HG03097 (cell line): Measurements from ENCODE around the gene VAPB.

Experiments used
- ATAC-seq: cut with Tn5 transposase; IDR thresholded peaks from one replicate; pipeline ENCODE4 v1.9.1; 2021; ENCODE audit not compliant: unreplicated experiment, low FRiP score

Gene VAPB

DNA sequence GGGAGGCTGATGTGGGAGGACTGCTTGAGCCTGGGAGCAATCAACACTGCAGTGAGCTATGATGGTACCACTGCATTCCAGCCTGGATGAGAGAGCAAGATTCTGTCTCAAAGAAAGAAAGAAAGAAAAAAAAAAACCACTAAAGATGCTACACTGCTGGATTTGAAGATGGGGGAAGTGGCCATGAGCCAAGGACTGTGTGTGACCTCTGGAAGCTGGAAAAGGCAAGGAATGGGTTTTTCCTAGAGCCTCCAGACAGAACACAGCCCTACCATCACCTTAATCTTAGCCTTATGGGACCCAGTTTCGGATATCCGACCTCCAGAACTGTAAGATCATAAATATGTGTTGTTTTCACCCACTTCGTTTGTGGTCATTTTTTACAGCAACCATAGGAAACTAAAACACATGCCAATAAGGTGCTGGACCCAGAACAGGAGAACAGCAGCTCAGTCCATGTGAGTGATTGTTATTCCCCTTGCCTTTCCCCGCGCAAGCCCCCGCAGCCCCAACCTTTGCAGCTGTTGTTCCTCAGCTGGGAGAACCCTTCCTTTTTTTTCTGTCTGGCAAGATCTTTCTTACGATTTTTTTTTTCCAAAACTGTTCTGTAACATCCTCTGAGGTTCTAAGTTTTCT lies 11.1 kb upstream of the VAPB start:
- no peak for ATAC-seq

DNA sequence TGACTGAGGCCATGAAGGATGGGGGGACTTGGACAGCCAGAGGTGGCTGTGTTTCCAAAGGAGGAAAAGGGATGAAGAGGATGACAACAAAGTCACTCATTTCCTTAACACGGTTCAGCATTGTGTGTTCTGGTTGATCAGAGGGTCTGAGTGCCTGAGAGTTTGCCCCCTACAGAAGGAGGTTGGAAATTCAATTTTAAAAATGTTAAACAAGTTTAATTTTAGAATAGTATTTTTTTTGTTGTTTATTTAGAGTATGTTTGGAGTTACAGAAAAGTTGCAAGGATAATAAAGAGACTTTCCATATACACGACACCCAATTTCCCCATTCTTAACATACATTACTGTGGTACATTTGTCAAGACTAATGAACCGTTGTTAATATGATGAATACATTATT lies 10.3 kb upstream of the VAPB start:
- no peak for ATAC-seq

DNA sequence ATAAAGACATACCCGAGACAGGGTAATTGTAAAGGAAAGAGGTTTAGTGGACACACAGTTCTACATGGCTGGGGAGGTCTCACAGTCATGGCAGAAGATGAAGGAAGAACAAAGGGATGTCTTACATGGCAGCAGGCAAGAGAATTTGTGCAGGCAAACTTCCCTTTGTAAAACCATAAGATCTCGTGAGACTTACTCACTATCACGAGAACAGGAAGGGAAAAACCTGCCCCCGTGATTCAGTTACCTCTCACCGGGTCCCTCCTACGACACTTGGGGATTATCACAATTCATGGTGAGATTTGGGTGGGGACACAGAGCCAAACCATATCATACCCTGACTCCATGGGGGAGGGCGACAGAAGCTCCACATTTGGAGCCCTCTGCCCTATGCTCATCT lies 7.4 kb upstream of the VAPB start:
- ATAC-seq: no peak

DNA sequence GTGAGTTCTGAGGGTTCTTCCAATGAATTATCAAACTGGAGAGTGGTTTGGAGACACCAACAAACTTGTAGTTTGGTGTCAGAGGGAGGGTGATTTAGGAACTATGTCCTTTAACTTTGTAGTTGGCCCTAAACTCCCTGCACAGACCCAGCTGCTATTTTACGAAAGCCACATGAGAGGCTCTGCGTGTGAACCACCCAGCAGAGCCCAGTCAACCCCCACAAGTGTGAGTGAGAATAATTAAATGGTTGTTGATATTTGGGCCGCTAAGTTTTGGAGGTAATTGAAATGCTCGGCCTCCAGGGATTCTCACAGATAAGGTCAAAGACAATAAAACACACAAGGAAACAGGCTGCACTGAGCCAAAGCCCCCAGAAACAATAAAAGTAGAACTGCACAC lies 6.9 kb upstream of the VAPB start:
- no peak for ATAC-seq

DNA sequence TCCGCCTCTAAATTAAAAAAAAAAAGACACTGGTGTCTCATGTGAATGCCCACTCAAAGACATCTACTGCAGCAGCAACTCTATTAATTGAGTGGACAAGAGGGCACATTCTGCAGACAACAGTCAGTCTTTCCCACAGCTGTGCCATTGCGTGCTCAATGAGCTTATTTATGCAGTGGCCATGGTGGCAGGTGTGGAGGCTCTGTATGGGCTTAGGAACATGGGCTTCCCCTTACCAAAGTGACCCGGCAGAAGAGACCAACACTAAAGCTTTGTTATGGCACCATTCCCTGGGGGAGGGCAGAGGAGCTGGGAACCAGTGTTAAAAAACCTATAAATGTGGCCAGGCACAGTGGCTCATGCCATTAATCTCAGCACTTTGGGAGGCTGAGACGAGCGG lies 4.2 kb upstream of the VAPB start:
- ATAC-seq: no peak

DNA sequence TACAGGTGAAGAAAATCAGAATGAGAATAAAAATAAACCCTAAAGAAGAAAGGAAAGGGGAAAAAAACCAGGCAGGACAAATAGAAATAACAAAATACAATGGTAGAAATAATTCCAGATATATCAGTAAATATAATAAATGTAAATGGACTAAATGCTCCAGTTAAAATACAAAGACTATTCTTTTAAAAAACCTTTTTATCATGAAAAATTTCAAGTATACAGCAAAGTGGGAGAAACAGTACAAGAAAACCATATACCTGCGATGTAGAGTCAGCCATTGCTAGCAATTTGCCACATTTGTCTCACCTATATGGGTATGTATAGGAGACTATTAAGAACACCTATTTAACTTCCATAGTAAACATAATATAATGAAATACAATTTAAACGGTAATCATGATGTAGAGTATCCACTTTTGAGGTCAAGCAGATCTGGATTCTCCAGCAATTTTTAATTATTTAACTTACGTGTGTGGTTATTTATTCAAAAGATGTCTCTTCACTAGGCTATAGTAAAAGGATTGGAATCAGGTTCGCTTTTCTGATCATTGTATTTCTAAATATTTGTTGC lies 914 bp upstream of the VAPB start:
- no peak for ATAC-seq

DNA sequence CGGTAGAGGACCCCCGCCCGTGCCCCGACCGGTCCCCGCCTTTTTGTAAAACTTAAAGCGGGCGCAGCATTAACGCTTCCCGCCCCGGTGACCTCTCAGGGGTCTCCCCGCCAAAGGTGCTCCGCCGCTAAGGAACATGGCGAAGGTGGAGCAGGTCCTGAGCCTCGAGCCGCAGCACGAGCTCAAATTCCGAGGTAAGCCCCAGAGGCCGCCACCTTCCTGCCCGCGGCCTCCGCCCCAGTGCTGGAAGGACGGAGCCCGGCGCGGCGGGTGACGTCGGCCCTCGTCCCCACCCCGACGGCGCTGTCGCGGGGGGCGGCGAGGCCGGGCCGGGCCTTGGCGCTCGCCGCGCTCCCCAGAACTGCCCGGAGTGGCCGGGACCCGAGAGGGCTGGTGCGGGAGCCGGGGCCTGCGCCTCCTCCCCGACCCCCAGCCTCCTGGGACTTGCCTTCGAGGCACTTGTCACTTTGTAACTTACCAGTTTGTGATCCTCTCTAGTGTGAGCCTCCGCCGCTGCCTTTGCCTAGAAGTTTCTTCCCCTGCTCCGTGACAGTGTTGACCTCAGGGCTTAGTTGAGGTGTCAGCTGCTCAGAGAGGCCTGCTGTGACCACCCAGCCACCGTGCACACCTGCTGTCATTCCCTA lies 417 bp downstream of the VAPB start:
- peak; percentile 24 for ATAC-seq

DNA sequence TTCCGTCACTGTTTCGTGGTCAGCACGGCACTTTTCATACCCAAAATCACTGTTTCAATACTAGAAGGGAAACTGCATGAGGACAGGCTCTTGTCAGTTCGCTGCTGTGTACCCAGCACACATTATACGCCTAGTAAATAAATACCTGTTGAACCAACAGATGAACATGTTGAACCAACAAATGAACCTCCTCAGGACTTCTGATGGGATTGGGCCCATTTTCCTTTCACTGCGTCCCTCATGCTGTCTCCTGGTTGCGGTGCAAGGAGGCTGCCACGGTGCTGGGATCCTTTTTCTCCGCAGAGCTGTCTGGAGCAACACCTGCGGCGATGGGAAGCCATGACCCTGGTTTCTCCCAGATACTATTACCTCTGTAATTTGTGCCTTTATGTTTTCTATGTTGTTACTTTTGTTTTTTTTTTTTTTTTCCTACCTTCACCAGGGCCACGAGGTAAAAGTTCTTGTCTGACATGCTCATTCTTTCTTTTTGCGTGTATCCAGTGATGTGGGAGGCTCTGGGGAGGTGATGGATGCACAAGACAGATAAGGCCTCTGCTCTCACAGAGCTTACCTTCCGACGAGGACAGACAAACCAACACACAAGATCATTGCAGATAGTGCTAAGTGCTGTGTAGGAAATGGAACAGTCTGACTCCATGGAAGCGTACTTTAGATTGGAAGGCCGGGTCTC lies 1.1 kb downstream of the VAPB start:
- ATAC-seq: no peak

DNA sequence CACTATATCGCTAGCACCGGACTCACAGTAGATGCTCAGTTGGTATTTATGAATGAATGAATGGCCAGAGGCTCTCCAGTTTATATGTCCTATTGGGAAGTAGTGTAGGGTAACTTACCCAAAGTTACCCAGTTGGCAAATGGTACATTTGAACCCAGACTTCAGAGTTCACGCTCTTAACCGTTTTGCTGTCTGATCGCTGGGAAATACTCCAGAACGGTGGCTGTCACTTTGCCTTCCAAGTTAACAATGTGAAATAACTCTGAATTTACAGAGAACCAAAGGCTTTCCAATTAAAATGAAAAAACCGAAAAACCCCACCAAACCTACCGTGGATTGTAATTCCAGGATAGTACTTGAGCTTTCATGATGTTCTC lies 1.6 kb downstream of the VAPB start:
- no peak for ATAC-seq

DNA sequence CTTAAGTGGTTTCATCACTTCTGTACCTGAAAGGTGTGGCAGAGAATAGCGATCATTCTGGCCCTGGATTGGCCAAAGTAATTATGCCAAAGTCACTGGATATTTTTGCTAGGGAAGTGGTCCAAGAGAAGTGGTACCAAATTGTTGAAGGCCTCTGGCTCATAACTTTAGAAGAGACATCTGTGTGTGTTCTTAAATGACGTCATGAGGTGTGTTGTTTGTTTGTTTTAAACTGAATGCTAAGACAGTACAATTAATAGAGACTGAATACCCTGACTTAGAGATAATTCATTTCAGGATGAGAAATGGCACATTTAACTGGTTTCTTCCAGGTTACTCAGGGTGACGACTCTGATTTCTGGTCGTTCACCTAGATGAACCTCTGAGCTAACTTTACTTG lies 3.3 kb downstream of the VAPB start:
- no peak for ATAC-seq

DNA sequence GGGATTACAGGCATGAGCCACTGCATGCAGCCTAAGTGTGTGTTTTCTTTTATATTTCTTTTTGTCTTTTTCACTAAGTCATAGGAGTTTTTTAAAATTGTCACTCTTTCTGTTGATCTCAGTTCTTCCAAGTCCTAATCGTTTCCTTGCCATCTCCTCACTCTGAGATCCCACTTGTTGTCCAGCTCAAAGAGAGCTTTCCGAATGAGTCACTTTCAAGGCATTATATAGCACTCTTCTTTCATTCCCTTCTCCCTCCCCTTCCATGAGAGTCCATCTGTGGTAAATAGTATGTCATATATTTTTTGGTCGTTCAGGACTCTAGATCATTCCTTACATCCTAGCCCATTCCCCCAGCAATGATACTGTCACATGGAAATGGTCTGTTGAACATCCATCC lies 4.3 kb downstream of the VAPB start:
- no peak for ATAC-seq

DNA sequence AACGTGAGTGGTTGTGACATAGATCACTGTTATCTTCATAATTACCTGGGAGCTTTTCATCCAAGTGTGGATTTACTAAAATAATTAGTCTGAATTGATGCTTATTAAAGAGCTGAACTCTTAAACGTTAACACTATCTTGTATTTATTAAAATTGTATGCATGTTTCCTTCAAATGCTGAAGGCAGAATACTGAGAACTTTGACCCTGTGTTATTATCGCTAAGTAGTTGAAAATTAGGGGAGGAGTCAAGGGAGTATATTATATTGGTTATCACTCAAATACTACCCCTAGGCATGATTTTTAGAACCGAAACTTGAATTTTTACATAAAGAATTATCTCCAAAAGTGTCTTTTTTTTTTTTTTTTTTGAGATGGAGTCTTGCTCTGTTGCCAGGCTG lies 5.8 kb downstream of the VAPB start:
- no peak for ATAC-seq

DNA sequence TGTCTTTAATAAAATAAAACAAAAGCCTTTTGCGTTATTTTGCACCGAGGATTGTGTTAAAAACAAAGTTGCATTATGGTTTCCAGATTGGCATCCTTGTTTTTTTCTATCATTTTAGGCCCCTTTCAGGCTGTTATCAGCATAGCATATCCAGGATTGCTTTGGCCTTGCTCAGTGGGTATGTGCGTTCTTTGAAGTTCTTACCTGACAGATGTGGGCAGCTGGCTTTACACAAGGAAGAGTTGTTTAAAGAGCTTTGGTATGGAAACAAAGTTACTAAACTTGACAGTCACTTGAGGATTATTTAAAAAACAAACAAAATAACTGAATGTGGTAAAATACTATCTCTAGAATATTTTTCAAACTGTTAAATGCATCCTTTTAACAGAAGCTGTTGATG lies 6.6 kb downstream of the VAPB start:
- ATAC-seq: no peak

DNA sequence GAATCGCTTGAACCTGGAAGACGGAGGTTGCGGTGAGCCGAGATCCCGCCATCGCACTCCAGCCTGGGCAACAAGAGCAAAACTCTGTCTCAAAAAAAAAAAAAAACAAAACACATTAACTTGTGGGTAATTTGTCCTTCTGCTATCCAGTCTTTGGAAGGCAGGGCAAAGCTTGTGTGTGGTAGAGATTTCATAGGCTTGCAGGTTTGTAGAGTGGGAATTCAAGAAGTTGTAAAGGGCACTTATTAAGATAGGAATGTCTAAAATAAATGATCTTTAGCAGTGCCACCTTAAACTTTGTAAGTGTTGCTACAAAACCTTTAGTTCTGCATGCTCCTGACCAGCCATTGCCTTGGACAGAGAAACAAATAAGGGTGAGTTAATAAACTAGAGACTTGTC lies 8.4 kb downstream of the VAPB start:
- no peak for ATAC-seq

DNA sequence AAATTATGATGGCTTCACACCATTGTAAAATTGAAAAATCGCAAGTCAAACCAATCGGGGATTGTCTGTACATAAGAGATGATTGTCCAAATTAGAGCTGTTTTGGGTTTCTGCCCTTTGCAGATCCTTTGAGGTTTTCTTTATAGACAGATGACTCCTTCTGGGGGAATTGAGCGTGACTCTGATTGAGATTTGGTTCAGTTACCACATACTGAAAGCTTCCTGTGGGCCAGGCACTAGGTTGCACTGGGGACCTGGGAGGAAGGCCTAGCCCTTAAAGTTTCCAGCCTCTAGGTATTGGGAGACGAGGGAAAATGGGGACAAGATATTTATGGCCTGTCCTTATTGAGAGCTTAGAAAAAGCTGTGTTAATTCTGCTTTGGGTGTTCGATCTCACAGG lies 9.2 kb downstream of the VAPB start:
- no peak for ATAC-seq

DNA sequence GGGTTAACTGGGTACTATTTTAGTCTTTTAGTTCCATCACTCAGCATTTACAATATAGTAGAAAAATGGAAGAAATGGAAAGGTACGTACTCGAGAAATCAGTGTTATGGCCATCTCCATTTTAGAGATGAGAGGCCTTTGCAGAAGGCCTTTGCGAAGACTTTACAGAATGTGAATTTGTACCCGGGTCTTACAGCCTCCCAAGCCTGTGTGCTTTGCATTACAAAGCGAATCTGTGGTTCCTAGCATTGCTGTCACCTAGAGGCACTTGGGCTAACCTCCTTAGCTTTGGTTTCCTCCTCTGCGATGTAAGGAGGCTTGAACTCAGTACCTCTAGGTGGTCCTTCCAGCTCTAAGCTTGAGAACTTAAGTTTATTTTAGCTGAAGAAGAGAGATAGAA lies 10.9 kb downstream of the VAPB start:
- ATAC-seq: no peak

DNA sequence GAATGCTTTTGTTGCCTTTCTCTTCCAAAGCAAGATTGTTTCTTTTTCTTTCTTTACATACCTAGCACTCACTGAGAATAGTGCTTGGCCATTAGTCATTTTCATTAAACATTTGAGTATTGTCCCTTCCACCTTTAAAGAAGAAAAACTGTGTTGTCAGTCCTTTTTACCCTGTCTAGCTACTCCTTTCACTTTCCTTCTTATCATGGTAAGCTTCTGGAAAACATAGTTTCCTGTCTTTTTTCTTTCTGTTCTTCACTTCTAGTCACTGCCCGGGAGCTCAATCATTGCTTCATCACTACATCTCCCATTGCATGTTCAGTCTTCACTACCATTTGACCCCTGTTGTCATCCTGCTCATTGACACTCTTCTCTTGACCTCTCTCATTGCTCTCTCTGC lies 12.1 kb downstream of the VAPB start:
- no peak for ATAC-seq

DNA sequence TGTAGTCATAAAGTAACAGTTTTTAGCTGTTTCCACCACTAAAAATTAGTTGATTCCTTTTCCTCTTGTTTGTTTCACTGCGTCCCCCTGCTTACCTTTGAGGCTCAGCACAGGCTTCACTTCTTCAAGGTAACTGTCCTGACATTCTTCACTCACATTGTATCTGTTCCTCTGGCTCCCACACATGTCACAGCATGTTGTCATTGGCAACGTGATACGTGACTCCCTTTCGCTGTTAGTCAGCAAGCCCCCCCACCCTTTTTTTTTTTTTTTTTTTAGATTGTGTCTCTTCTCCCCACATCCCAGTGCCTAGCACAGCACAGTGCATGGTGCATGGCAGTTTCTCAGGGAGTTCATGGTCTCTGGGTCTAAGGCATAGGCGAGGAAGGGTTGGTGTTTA lies 13.3 kb downstream of the VAPB start:
- ATAC-seq: no peak

DNA sequence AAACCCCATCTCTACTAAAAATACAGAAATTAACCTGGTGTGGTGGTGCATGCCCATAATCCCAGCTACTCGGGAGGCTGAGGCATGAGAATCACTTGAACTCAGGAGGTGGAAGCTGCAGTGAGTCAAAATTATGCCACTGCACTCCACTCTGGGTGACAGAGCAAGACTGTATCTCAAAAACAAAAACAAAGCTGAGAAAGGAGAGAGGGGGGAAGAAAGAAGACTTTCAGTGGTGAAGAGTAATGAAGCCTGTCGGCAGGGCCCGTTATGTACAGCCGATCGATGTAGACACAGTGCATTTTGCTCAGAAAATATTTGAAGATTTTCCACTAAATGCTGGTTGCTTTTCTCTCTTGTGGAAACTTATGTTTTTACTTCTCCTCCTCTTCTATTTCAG lies 13.8 kb downstream of the VAPB start:
- ATAC-seq: no peak

DNA sequence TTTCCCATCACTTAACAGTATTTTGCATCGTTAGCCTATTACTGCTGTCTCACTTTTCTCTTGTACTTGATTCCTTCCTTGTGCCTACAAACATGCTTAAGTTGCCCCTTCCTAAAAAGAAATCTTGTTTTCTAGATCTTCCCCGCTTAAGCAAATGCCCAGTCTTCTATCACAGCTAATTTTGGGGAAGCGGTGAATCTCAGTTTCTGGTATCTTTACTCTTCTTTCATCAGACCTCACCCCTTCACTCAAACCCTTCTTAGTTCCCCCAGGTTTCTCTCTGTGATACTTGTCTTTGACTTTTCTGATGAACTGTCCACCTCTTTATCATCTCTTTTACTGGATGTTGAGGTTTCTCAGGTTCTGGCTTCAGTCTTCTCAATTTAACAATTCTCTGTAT lies 14.2 kb downstream of the VAPB start:
- no peak for ATAC-seq

DNA sequence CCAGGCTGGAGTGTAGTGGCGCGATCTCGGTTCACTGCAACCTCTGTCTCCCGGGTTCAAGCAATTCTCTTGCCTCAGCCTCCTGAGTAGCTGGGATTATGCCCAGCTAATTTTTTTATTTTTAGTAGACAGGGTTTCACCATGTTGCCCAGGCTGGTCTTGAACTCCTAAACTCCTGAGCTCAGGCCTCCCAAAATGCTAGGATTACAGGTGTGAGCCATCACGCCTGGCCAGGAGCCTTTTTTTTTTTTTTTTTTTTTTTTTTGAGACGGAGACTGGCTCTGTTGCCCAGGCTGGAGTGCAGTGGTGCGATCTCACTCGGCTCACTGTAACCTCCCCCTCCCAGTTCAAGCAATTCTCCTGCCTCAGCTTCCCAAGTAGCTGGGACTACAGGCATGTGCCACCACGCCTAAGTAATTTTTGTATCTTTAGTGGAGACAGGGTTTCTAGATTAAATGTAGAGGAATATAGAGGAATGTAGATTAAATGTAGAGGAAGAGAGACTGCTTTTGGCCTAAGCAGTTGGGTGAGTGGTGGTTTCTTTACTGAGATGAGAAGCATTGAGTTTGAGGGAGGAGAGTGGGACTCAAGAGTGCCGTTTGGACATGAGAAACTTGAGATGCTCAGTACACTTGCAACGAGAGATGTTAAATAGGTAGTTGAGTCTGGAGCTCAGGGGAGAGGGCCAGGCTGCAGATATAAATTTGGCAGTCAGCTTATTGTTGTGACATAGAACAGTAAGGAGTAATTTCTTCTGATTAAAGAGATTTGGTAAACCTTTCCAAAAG lies 16.7 kb downstream of the VAPB start:
- no peak for ATAC-seq
